HG02981 (cell line): ENCODE measurements around the gene CD72.

ENCODE experiments used
- ATAC-seq: cut with Tn5 transposase; IDR thresholded peaks from one replicate; pipeline ENCODE4 v1.9.1; 2021; ENCODE audit warnings: mild to moderate bottlenecking, moderate library complexity; ENCODE audit not compliant: unreplicated experiment

Gene CD72, protein sequence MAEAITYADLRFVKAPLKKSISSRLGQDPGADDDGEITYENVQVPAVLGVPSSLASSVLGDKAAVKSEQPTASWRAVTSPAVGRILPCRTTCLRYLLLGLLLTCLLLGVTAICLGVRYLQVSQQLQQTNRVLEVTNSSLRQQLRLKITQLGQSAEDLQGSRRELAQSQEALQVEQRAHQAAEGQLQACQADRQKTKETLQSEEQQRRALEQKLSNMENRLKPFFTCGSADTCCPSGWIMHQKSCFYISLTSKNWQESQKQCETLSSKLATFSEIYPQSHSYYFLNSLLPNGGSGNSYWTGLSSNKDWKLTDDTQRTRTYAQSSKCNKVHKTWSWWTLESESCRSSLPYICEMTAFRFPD

GRCh38 chr9:35618325-35618727 is at the start of gene CD72:
Gene CD72, minus strand, starts transcription at chr9:35618413. Its CDS starts 110 bp downstream, at chr9:35618303.
- ATAC-seq: no peak

DNA sequence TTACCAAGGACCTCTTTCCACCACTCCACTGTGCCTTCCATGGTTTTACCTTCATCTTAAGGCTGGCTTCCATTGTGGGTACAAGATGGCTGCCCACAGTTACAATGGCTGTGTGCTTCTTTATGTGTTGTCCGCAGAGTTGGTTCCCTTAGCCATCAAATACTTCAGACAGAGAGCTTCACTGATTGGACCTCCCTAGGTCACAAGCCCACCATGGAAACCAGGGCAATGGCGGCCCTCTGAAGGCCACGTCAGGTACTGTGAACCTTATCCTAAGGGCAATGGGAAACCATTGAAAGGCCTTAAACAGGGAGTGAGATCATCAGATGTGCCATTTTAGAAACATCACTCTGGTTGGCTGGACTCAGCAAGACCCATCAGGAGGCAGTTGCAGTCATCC is 49.7 kb upstream of the CD72 start:
- no peak for ATAC-seq

DNA sequence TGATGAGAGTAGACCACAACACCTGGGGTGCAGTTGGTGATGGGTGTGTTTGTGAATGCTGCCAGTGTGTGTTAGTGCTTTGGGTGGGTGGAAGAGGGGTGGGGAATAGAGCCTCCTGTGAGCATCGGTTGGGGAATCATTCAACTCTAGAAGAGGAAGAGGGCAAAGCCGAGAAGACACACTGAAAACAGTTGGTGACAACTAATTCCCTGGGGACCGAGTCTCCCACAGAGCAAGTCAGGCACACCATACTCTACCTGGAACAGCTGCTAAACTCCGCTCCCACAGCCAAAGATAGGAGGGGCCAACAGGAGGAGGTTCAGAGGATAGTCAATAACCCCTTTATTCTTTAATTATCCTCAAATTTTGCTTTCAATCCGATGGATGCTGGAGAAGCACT is 48.3 kb upstream of the CD72 start:
- ATAC-seq: no peak

DNA sequence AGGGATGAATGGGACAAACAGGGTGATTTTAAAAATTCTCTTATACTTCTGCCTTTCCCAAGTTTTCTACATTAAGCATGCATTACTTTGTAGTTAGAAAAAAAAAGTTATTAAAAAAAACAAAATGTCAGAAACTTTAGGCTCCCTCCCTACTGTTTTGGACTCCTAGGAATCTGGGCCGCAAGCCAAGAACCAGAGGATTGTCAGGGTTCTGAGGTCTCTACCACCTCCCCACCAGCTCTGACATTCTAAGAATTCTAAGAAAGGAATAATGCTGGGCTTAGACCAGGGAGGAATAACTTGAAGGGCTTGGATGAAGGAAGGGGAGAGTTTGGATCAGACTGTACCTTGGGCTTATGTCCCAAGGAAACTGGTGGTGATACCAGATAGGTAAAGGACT is 47.8 kb upstream of the CD72 start:
- no peak for ATAC-seq

DNA sequence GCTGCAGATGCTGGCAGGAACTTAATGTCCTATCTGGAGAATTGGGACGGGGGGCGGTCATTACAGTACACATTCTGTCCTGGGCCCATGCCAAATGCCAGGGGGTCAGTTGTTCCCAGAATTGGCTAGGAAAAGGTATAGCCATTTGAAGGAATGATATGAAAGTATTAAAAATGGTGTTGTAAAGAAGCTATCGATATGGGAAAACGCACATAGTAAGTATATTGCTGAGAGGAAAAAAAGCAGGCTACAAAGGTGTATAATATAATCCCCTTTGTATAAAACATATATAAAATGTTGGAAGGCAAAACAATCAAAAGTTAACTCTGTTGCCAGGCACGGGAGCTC is 47.2 kb upstream of the CD72 start:
- no peak for ATAC-seq

DNA sequence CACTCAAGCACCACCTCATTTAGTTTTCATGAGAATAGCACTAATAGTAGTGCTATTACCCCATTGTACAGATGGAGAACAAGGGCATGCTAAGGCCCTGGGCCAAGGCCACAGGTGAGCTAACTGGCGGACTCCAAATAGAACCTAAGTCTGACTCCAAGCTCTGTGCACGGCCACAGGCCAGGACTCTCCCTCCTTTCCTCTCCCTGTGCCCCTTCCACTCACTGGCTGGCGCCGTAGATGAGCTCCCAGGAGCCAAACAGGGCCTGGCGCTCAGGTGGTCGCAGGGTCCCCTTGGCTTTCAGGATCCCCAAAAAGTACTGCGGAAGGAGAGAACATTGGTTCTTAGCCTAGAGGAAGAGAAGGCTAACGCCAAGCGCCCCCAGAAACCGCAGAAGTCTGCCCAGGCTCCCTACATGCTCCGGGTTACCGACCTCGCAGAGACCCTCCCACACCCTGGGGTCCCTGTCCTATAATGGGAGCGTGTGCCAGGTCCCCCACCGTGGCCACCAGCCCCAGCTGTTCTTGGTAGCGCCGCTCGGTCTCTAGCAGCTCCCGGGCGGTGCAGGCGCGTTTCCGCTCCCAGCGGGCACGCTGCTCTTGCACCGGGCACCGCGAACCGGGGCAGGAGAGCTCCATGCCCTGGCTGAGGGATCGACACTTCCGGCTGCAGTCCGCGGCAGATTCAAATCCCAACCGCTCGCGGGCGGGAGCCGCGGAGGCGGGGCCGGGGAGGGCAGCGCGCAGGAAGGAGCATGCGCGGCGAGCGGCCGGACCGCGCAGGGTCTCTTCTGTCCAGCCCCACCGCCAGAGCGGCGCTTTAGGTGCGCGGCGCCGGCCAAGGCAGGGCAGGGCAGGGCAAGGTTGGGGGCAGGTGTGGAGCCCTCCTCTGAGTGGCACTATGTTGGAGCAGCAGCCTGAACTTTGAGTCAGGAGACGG is 46.6 kb upstream of the CD72 start, which contains the start of gene ARHGEF39:
Gene ARHGEF39, minus strand, starts transcription at position 665 of the 940 bp plus-strand sequence. Its CDS starts 26 bp downstream, at position 639.
- peak; percentile 71 for ATAC-seq

DNA sequence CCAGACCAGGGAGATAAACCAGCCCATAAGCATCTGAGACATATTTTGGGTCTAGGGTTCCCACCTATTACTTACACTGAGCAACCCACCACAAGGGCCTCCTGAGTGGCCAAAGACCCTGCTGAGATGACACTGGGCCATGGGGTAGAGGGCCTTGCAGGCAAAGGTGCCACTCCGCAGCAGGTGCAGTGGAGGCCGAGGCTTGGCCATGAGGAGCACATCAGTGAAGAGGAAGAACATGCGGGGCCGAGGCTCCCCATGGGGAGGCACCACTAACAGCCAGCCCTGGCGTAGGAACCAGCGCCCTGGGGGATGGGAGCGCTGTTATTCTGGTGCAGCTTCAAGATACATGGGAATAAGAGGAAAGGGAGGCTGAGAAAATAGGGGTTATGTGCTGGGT is 44.2 kb upstream of the CD72 start:
- ATAC-seq: no peak

DNA sequence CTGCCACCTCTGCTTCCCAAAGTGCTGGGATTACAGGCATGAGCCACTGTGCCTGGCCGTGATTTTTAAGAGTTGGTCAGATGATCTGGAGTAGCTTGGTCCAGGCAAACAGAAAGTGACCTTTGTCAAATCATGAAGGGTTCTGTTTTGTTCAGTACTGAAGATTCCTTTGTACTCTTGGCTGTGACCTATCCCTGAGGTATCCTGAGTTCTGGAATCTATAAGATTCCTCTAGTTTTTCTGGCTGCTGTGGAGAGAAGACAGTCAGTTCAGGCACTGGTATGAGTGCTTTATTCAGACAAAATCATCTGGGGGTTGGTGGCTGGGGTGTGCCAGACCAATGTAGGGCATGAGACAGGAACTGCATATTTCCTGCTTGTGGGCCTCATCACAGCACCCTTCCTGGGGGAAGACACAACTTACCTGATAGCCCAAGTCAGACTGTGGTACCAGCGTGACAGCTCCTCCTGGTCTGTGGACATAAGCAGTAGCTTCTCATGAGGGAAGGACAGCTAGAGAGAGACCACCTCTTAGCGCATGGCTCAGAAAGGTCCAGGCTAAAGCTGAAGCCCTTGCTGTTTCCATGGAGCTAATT is 43.6 kb upstream of the CD72 start:
- ATAC-seq: no peak

DNA sequence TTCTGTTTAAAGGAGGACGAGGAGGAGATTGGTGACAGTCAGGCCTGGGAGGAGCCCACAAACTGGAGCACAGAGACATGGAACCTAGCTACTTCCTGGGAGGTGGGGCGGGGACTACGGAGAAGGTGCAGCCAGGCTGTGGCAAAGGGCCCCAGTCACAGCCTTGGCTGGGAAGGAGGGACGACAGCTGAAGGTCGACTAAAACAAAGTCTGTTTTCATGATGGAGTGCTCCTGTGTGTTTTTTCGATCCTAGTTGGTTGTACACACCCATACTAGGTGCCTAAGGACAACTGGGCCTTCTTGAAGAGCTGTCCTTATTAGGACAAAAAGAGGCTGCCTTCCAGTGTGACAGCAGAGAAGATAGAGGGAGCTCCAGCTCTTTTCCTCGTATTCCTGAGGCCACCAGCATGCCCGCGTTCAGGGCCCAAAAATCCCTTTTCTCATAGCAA is 42.8 kb upstream of the CD72 start:
- no peak for ATAC-seq

GRCh38 chr9:35659340-35659739 is 41.1 kb upstream of the CD72 start:
- no peak for ATAC-seq

DNA sequence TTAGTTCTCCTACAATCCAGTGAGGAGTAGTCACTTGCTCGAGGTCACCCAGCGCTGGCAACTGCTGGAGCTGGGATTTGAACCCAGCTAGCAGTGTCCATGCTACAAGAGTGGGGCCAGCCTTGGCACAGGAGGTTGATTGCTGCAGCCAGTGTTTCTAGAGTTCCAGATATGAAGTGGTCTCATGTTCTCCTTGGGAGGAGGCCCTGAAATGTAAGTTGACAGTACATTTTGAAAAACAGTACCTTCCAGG is 40.7 kb upstream of the CD72 start:
- ATAC-seq: no peak

DNA sequence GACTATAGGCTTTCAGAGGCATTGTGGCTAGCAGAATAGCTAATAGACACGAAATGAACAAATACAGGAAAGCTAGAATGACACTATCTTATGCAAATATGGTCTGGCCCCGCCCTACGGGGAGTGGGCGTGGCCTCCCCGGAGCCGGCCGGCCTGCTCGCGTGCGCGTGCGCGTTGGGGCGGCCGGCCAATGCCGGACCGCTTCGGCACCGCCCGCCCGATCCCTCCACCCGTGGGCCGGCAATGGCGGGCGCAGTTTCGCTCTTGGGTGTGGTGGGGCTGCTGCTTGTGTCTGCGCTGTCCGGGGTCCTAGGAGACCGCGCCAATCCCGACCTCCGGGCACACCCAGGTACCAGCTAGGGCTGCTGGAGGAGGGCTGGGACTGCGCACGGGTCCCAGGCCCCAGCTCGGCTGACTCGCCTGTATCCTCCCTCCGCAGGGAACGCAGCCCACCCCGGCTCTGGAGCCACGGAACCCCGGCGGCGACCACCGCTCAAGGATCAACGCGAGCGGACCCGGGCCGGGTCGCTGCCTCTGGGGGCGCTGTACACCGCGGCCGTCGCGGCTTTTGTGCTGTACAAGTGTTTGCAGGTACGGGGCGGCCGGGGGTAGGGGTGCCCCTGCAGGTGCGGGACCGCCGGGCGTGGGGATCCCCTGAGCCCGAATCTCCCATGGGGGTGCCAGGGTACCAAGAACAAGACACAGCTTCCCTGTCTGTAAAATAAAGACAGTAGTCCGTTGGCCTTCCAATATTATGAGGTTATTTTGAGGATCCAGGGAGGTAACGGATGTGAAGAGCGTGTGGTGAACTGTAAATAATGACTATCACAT is 40.1 kb upstream of the CD72 start, which contains the start of gene CCDC107:
Gene CCDC107, plus strand, starts transcription at position 156 of the 831 bp plus-strand sequence. Its CDS starts 88 bp downstream, at position 244.
- peak; percentile 50 for ATAC-seq

DNA sequence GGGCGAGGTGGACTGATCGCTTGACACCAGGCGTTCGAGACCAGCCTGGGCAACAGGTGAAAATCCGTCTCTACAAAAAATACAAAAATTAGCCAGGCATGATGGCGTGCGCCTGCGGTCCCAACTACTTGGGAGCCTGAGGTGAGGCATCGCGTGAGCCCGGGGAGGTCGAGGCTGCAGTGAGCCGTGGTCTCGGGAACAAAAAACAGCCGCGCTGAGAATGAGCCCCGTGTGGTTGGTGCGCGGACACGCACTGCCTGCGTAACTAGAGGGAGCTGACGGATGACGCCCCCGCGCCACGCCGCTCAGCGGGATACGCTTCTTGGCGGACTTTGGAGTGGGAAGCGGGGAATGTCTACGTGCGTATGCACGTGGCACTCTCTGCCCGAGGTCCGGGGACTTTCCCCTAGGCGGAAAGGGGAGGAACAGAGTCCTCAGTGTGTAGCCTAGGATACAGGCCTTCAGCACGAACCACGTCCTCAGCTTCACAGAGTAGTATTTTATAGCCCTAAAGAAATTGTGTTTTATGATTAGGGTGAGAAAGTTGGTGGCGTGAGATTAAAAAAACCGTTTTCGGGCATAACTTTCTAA is 39.4 kb upstream of the CD72 start, which contains the start of gene RMRP:
Gene RMRP, minus strand, starts transcription at position 474 of the 591 bp plus-strand sequence.
- peak; percentile 80 for ATAC-seq

GRCh38 chr9:35656831-35657545 is 38.8 kb upstream of the CD72 start:
- ATAC-seq: no peak

GRCh38 chr9:35656348-35656747 is 38.1 kb upstream of the CD72 start:
- ATAC-seq: no peak

DNA sequence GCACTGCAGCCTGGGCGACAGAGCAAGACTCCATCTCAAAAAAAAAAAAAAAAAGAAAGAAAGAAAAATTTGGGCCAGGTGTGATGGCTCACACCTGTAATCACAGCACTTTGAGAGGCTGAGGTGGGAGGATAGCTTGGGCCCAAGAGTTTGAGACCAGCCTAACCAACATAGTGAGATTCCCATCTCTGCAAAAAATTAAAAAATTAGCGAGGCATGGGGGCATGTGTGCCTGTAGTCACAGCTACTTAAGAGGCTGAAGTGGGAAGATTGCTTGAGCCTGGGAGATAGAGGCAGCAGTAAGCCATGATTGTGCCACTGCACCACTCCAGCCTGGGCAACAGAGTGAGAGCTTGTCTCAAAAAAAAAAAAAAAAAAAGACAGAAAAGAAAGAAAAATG is 35.4 kb upstream of the CD72 start:
- ATAC-seq: no peak

- ATAC-seq: no peak
These were observed 34.6 kb upstream of the CD72 start for GRCh38 chr9:35652829-35653209.

GRCh38 chr9:35651956-35652828 is 34.0 kb upstream of the CD72 start:
- ATAC-seq: no peak
